T-cell (primary cell): Measurements from ENCODE around the gene BPIFB2. TPM values are rescaled to one million over a fixed set of nuclear protein-coding genes. Genes with fewer than 3 reads are reported as not detected.

ENCODE experiments used
- ATAC-seq, 4 experiments: fragments of 200-7000 bp in 3 of 4; fragments of 150-1000 bp in 1 of 4; cut with Tn5 transposase; replicated peaks in 1 of 4; 1 replicate in 3 of 4; 2 replicates in 1 of 4; pipeline ENCODE4 v1.10.0; 2021; ENCODE audit warnings: moderate library complexity in 3 of 4, mild to moderate bottlenecking in 2 of 4, moderate number of reproducible peaks in 1 of 4
- CTCF ChIA-PET, 2 donors: fragments of 300-600 bp; sonication (Branson Sonifier 250); formaldehyde crosslinking; loops; one replicate each; lab custom pipeline; 2022; ENCODE audit warnings: antibody characterized with exemption in 2 of 2; lab: Charles Lee
- POLR2A ChIA-PET, 2 donors: fragments of 300-600 bp; sonication (Branson Sonifier 250); formaldehyde crosslinking; loops; one replicate each; lab custom pipeline; 2022; ENCODE audit warnings: antibody characterized with exemption in 2 of 2; lab: Charles Lee
- DNase-seq, 35 experiments: peaks; one replicate each; pipeline versions ENCODE4 v3.0.0 to v3.0.0-alpha.2; 2013 to 2023
- H3K27ac ChIP-seq: one replicate; pipeline ENCODE4 v1.5.1; 2013; ENCODE audit warnings: low read length
- H3K27me3 ChIP-seq, 2 experiments: replicated peaks in 1 of 2; 1 replicate in 1 of 2; 2 replicates in 1 of 2; pipeline versions ENCODE4 v1.6.1 to v1.7.0; 2013; ENCODE audit warnings: low read length in 1 of 2, mixed read lengths in 1 of 2; ENCODE audit not compliant: control insufficient read depth in 2 of 2, insufficient read depth in 2 of 2; ENCODE audit errors: extremely low read depth in 1 of 2
- H3K36me3 ChIP-seq, 2 donors: 1 replicate in 1 of 2; 2 replicates in 1 of 2; pipeline versions ENCODE4 v1.6.1 to v1.7.0; 2013; ENCODE audit warnings: low read length in 1 of 2; ENCODE audit not compliant: control insufficient read depth in 2 of 2, insufficient read depth in 1 of 2; ENCODE audit errors: extremely low read depth in 1 of 2
- H3K4me1 ChIP-seq, 2 experiments: 1 replicate in 1 of 2; 2 replicates in 1 of 2; pipeline versions ENCODE4 v1.6.1 to v1.7.0; 2013; ENCODE audit warnings: low read length in 2 of 2, mixed read lengths in 1 of 2; ENCODE audit not compliant: insufficient read depth in 2 of 2, control insufficient read depth in 1 of 2; ENCODE audit errors: extremely low read depth in 1 of 2
- H3K4me3 ChIP-seq, 2 donors: 1 replicate in 1 of 2; 2 replicates in 1 of 2; pipeline versions ENCODE4 v1.5.1 to v1.7.0; 2013; ENCODE audit warnings: mild to moderate bottlenecking in 2 of 2, low read length in 1 of 2, moderate library complexity in 1 of 2; ENCODE audit not compliant: control insufficient read depth in 1 of 2; ENCODE audit errors: extremely low read depth in 1 of 2
- H3K9me3 ChIP-seq: 2 replicates; pipeline ENCODE4 v1.7.0; 2013
- H3K27ac Mint-ChIP-seq, 2 donors: one replicate each; pipeline ENCODE4 v1.8.0; 2020 to 2021; ENCODE audit warnings: mild to moderate bottlenecking in 2 of 2, mixed read lengths in 2 of 2
- H3K27me3 Mint-ChIP-seq, 2 donors: one replicate each; pipeline ENCODE4 v1.8.0; 2021 to 2022; ENCODE audit warnings: mixed read lengths in 2 of 2
- H3K36me3 Mint-ChIP-seq: one replicate; pipeline ENCODE4 v1.8.0; 2021; ENCODE audit warnings: mixed read lengths
- H3K4me1 Mint-ChIP-seq, 3 donors: one replicate each; pipeline ENCODE4 v1.8.0; 2020 to 2022; ENCODE audit warnings: mixed read lengths in 3 of 3, mild to moderate bottlenecking in 1 of 3
- H3K4me3 Mint-ChIP-seq, 3 donors: one replicate each; pipeline ENCODE4 v1.8.0; 2020 to 2022; ENCODE audit warnings: mild to moderate bottlenecking in 3 of 3, mixed read lengths in 3 of 3, moderate library complexity in 3 of 3
- H3K9me3 Mint-ChIP-seq, 3 donors: one replicate each; pipeline ENCODE4 v1.8.0; 2020 to 2022; ENCODE audit warnings: mixed read lengths in 3 of 3
- WGBS: methylation state at CpG from one replicate; pipeline ENCODE4 v1.1.5; 2013; ENCODE audit warnings: missing lambda C conversion rate; ENCODE audit not compliant: insufficient coverage; 5-methylcytosine and 5-hydroxymethylcytosine counted together
- total RNA-seq, 35 experiments: library from RNA in 6 of 35; stranded (reverse) in 6 of 35; fragments of 120-200 nt in 1 of 35; gene quantifications; one replicate each; pipeline versions ENCODE4 v1.2.1 to v1.2.4 and lab custom pipeline; 2013 to 2026

BPIFB2 gene
- total RNA-seq, 5 donors from 2014 or later (not counting 1 experiment from before 2014, with no cell fraction given): 0.16 to 0.29 (median 0.22) TPM; not detected in 2

DNA sequence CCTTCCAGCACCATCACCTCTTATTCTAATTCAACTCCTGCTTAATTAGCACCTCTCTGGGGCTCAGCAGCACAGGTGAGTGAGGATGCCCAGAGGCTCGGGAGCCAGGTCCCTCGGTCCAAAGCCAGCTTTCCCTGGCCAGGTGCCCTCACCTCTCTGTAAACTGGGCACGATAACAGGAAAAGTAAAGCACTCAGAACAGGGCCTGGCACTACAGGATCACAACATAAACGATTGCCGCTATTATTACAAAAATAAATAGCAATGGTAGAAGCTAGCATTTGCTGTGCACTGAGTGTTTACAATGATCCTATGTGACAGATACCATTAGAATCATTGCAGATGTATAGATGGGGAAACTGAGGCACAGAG lies 2.6 kb downstream of the BPIFB2 start:
- WGBS: 93% methylated on average over 5 of the region's 5 CpGs
- peaks cover 4 to 20% (median 9%) of the 10 kb centered on the region in 3 donors for H3K4me1 Mint-ChIP-seq
- H3K27me3 Mint-ChIP-seq: no peaks in the 10 kb centered on the region
- H3K4me3 Mint-ChIP-seq: no peak overlapping the region
- no peaks in the 10 kb centered on the region for H3K36me3 ChIP-seq
- no peak for DNase-seq
- CTCF ChIA-PET: no interaction called here
- no peak overlapping the region for H3K27ac Mint-ChIP-seq
- H3K9me3 ChIP-seq: no peaks in the 10 kb centered on the region
- POLR2A ChIA-PET: no interaction called here
- H3K4me3 ChIP-seq: no peak overlapping the region
- peaks cover 0 to 6% of the 10 kb centered on the region in 2 experiments for H3K27me3 ChIP-seq
- H3K9me3 Mint-ChIP-seq: peaks cover 0 to 3% (median 2%) of the 10 kb centered on the region in 3 donors
- H3K36me3 Mint-ChIP-seq: no peaks in the 10 kb centered on the region
- no peak overlapping the region for H3K27ac ChIP-seq
- peaks cover 0 to 3% of the 10 kb centered on the region in 2 experiments for H3K4me1 ChIP-seq
- ATAC-seq: no peak

DNA sequence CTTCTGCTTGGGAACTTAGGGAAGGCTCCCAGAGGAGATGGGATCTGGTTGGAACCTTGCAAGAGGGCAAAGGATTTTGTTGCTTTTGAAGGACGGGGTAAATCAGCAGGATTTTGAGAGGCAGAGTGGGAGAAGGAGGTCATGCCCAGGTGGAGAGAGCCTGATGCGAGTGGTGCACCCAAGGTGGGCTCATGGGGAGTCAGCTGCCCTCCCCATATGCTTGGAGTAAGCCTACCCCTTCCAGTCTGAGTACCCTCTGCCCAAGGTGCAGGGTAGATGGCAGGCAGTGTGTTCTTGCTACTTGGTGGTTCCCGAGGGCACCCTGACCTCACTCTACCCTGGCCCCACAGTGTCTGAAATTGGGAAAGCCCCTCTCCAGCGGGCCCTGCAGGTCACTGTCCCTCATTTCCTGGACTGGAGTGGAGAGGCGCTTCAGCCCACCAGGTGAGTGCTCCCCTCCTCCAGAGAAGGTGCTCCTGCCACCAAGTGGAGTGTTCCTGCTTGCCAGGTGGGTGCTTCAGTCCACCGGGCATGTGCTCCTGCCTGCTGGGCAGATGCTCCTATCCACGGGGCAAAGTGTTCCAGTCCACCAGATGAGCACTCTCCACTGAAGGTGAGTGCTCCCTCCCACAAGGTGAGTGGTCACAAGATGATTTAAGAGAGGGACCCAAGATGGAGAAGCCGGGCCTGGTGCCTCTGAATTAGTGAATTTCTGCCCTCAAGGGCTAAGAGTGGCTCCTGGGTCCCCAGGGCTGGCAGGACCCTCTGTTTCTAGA lies 3.4 kb downstream of the BPIFB2 start:
- Histone ChIP-seq H3K4me1 (no peaks in the 10 kb centered on the region), H3K27ac (no peak overlapping the region), H3K9me3 (no peaks in the 10 kb centered on the region), H3K36me3 (no peaks in the 10 kb centered on the region), H3K4me3 (no peak overlapping the region), H3K27me3 (peaks cover 0 to 6% of the 10 kb centered on the region in 2 experiments)
- Mint-ChIP-seq H3K27ac (no peak overlapping the region), H3K27me3 (no peaks in the 10 kb centered on the region), H3K4me1 (peaks cover 2 to 20% (median 10%) of the 10 kb centered on the region in 3 donors), H3K4me3 (no peak overlapping the region), H3K9me3 (no peaks in the 10 kb centered on the region), H3K36me3 (no peaks in the 10 kb centered on the region)
- DNase-seq (no peak), ATAC-seq (no peak)
- WGBS: 77% methylated on average over 6 of the region's 8 CpGs
- ChIA-PET CTCF (no interaction called here), POLR2A (no interaction called here)

DNA sequence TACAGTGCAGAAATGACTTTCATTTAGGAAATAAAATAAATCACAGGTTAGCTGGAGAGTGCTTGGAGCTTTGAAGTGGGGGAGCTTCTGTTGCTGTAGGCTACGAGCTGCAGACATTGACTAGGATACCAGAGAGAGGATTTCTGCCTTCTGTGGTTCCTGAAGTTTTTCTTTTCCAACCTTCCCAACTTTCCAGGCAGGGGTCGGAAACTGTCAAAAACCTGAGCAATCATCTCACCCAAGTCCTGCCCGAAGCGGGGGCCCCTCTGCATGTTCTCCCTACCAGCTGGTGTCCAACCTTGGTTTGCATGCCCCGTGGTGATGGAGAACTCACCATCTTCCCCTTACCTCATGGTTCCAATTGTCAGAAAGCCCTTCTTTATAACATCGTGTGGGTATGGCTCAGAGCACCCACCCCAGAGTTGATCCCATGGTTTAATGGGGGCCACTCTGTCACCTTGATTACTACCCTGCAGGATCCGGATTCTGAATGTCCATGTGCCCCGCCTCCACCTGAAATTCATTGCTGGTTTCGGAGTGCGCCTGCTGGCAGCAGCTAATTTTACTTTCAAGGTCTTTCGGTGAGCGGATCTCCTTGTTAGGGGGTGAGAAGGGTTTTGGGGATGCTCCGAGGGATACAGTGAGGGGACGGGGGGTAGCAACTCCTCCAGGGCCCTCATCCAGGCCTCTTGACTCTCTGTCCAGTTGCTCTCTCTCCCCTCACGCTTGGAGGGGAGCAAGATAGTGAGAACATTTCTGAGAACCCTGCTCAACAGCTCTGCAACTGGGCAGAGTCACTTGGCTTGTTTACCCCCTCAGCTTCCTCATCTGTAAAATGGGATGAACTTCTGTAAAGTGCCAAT lies 5.1 kb downstream of the BPIFB2 start:
- CTCF ChIA-PET: no interaction called here
- H3K4me3 Mint-ChIP-seq: no peak overlapping the region
- no peak overlapping the region for H3K4me3 ChIP-seq

DNA sequence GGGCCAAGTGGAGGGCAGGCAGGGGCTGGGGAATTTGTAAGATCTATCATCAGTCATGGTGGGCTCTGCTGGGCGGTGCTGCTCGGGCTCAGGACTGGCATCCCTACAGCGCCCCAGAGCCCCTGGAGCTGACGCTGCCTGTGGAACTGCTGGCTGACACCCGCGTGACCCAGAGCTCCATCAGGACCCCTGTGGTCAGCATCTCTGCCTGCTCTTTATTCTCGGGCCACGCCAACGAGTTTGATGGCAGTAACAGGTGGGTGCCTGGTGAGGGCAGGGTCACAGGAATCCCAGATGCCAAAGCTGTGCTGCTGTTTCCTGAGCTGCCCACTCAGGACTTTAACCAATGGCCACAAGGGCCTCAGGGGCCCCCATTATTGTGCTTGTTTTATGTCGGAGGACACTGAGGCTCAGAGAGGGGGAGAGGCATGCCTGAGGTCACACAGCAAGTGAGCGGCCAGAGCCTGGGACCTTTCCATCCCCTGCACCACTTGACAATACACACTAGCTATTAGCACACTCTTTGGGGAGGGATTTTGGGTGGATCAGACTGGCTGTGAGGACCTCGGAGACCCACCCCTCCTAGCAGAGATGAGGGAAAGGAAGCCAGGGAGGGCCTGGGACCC lies 6.3 kb downstream of the BPIFB2 start:
- no peak overlapping the region for H3K4me3 Mint-ChIP-seq
- WGBS: 83% methylated on average over 9 of the region's 12 CpGs
- ATAC-seq (no peak), DNase-seq (no peak)
- ChIA-PET CTCF (no interaction called here), POLR2A (interaction anchor here in 1 of 2 donors (0.6 kb wide), 1 partner anchor 974 kb away, joined by 5 read pairs; no protein-coding TSS in a partner anchor)
- no peaks in the 10 kb centered on the region for H3K9me3 Mint-ChIP-seq
- Histone ChIP-seq H3K27me3 (peaks cover 0 to 6% of the 10 kb centered on the region in 2 experiments), H3K9me3 (no peaks in the 10 kb centered on the region), H3K27ac (no peak overlapping the region), H3K4me1 (peaks cover 0 to 7% of the 10 kb centered on the region in 2 experiments), H3K4me3 (no peak overlapping the region), H3K36me3 (no peaks in the 10 kb centered on the region)
- no peak overlapping the region for H3K27ac Mint-ChIP-seq
- peaks cover 7 to 26% (median 19%) of the 10 kb centered on the region in 3 donors for H3K4me1 Mint-ChIP-seq
- H3K27me3 Mint-ChIP-seq: no peaks in the 10 kb centered on the region
- H3K36me3 Mint-ChIP-seq: no peaks in the 10 kb centered on the region

More for the DNA sequence above, 5.1 kb downstream of the BPIFB2 start:
- Histone ChIP-seq H3K27ac (no peak overlapping the region), H3K9me3 (no peaks in the 10 kb centered on the region), H3K4me1 (peaks cover 0 to 7% of the 10 kb centered on the region in 2 experiments), H3K36me3 (no peaks in the 10 kb centered on the region), H3K27me3 (peaks cover 0 to 6% of the 10 kb centered on the region in 2 experiments)
- POLR2A ChIA-PET: no interaction called here
- no peaks in the 10 kb centered on the region for H3K36me3 Mint-ChIP-seq
- no peaks in the 10 kb centered on the region for H3K27me3 Mint-ChIP-seq
- WGBS: 87% methylated on average over 6 of the region's 15 CpGs
- H3K27ac Mint-ChIP-seq: no peak overlapping the region
- DNase-seq (no peak), ATAC-seq (no peak)
- peaks cover 7 to 25% (median 18%) of the 10 kb centered on the region in 3 donors for H3K4me1 Mint-ChIP-seq
- H3K9me3 Mint-ChIP-seq: no peaks in the 10 kb centered on the region

DNA sequence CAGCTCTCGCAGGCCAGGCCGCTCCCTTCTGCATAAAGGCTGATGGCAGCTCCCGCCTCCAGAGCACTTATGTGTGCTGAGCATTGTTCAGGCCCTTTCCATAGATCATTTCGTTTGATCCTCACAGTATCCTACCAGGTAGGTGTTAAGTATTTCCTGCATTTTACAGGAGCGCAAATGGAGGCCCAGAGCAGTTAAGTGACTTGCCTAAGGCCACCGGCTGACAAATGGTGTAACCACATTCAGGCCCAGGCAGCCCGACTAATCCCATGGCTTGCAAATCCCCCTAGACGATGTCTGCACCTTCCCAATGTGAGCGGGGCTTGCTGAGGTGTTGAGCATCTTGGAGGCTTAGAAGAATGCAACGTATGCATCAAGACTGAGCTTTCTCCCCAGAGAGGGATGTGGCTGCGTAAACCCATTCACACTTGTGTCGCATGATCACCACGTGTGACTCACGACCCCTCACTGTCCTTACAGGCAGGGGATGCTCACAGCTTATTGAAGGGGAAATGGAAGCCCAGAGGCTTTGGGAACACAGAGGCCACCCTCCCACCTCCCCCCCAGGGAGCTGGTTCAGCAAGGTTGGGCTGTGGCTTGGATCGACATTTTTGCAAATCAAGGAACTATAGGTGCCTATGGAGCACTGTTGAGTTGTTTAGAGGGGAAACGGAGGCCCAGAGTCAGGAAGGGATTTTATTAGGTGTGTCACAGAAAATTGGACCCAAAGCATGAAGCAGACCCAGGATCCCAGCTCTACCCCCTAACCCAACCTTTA lies 7.0 kb downstream of the BPIFB2 start:
- H3K27ac Mint-ChIP-seq: no peak overlapping the region

More for the DNA sequence above, 7.0 kb downstream of the BPIFB2 start:
- no peak overlapping the region for H3K4me3 ChIP-seq
- H3K36me3 Mint-ChIP-seq: no peaks in the 10 kb centered on the region
- DNase-seq (no peak), ATAC-seq (no peak)
- no peaks in the 10 kb centered on the region for H3K27me3 Mint-ChIP-seq
- H3K4me1 ChIP-seq: peaks cover 0 to 7% of the 10 kb centered on the region in 2 experiments
- 84% methylated on average over 8 of the region's 16 CpGs for WGBS
- peaks cover 7 to 26% (median 19%) of the 10 kb centered on the region in 3 donors for H3K4me1 Mint-ChIP-seq
- H3K27me3 ChIP-seq: peaks cover 0 to 8% of the 10 kb centered on the region in 2 experiments
- no peak overlapping the region for H3K4me3 Mint-ChIP-seq
- no peaks in the 10 kb centered on the region for H3K36me3 ChIP-seq
- ChIA-PET CTCF (interaction anchor here in 1 of 2 donors (0.6 kb wide), 1 partner anchor 43 kb away, joined by 4 read pairs; no protein-coding TSS in a partner anchor), POLR2A (interaction anchor here in 1 of 2 donors (0.6 kb wide), 1 partner anchor 975 kb away, joined by 5 read pairs; no protein-coding TSS in a partner anchor)
- H3K27ac ChIP-seq: no peak overlapping the region
- H3K9me3 ChIP-seq: no peaks in the 10 kb centered on the region
- no peaks in the 10 kb centered on the region for H3K9me3 Mint-ChIP-seq
